Measurements from ENCODE around the gene MTRF1L. TPM values are rescaled to one million over a fixed set of nuclear protein-coding genes. Genes with fewer than 3 reads are reported as not detected.

Gene MTRF1L
- total and polyA plus RNA-seq, 2 of the 8 experiments (the other 6 are each of a cell fraction or from before 2014, with no cell fraction given), result 4.5 to 26.5 TPM

DNA sequence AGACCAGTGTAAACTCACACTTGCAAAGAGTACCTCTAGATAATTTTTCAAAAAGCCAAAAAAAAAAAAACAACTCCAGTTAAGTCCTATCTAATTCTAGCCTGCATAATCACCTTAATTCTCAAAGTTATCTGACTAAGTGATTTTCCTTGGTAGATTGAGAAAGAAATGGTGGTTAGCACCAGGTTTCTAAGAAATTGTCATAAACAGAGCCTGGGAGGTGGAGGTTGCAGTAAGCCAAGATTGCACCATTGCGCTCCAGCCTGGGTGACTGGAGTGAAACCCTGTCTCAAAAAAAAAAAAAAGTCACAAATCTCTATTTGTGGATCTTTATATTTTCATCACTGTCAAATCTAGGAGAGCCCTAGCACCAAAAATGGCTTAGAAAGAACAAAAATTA is 28.6 kb downstream of the MTRF1L start:
- Histone ChIP-seq H2BK120ac (replicated peaks; ENCODE audit: low read depth, low read length) (no peak overlapping the region), H3K23ac (ENCODE audit: insufficient read length) (no peak overlapping the region), H3K79me2 (ENCODE audit: control insufficient read depth in 1 of 2, insufficient read depth in 2 of 2, low read length in 2 of 2) (peaks cover 29 to 67% of the 10 kb centered on the region in 2 experiments), H2AK5ac (ENCODE audit: low read depth, low read length) (no peak overlapping the region), H4K20me1 (replicated peaks in 1 of 2; ENCODE audit: control insufficient read depth in 1 of 2, insufficient read depth in 2 of 2, low read length in 2 of 2) (peaks cover 9 to 27% of the 10 kb centered on the region in 2 experiments), H3K4me2 (ENCODE audit: insufficient read depth in 1 of 2, low read depth in 2 of 2, low read length in 2 of 2) (no peak overlapping the region), H3K9me3 (ENCODE audit: insufficient read depth in 2 of 2, low read depth in 1 of 2, low read length in 1 of 2) (no peaks in the 10 kb centered on the region), H3K14ac (ENCODE audit: insufficient read length) (no peak overlapping the region), H2AFZ (ENCODE audit: low read length) (no peak overlapping the region), H3K79me1 (ENCODE audit: low read depth, low read length) (no peaks in the 10 kb centered on the region), H2BK5ac (ENCODE audit: low read depth, low read length) (no peak overlapping the region), H3K4ac (replicated peaks; ENCODE audit: insufficient read length, low read depth, low read length) (no peak overlapping the region), H3K27ac (ENCODE audit: low read depth, low read length) (no peak overlapping the region), H3K18ac (ENCODE audit: extremely low read depth, low read length) (no peak overlapping the region), H3K4me1 (replicated peaks in 1 of 4; ENCODE audit: control insufficient read depth in 3 of 4, insufficient read depth in 4 of 4, low read length in 3 of 4) (peaks cover 0 to 6% (median 2%) of the 10 kb centered on the region in 4 experiments; a peak in 4 of 7 replicates), H4K5ac (ENCODE audit: insufficient read length, low read depth, low read length) (no peak overlapping the region), H2BK15ac (ENCODE audit: low read length) (no peak overlapping the region), H4K8ac (ENCODE audit: extremely low read depth, insufficient read depth, low read length) (no peak overlapping the region), H3K23me2 (ENCODE audit: low read depth, low read length) (no peaks in the 10 kb centered on the region), H3K36me3 (ENCODE audit: control insufficient read depth in 2 of 4, insufficient read depth in 4 of 4, low read length in 3 of 4) (peaks cover 8 to 90% (median 50%) of the 10 kb centered on the region in 4 experiments), H4K91ac (replicated peaks; ENCODE audit: insufficient read length, low read length) (no peak overlapping the region), H3K9ac (replicated peaks in 1 of 4; ENCODE audit: extremely low read depth in 1 of 4, low read depth in 3 of 4, low read length in 3 of 4) (no peak overlapping the region), H3K56ac (replicated peaks; ENCODE audit: insufficient read length, low read depth, low read length) (no peak overlapping the region), H3K4me3 (ENCODE audit: extremely low read depth in 1 of 4, insufficient read depth in 2 of 4, low read depth in 3 of 4, low read length in 4 of 4) (no peak overlapping the region), H2BK12ac (ENCODE audit: low read depth, low read length) (no peak overlapping the region), H3K27me3 (replicated peaks in 1 of 4; ENCODE audit: control insufficient read depth in 3 of 4, extremely low read depth in 1 of 4, insufficient read depth in 3 of 4, low read length in 3 of 4) (no peaks in the 10 kb centered on the region), H2BK20ac (ENCODE audit: low read length) (no peak overlapping the region)
- POLR2A ChIA-PET (ENCODE audit: partially characterized antibody), result interaction anchor here (1.5 to 2.2 kb wide), 2 partner anchors 9 to 12 kb away, joined by 5 to 13 read pairs; partner anchors contain the start of gene FBXO5
- FAIRE-seq (no peak), DNase-seq (ENCODE audit: low read depth in 1 of 2, low spot score in 2 of 2) (no peak)
- CTCF ChIA-PET (ENCODE audit: partially characterized antibody), result interaction anchor here (1.2 kb wide), 1 partner anchor 26 kb away, joined by 3 read pairs; no protein-coding TSS in a partner anchor
- 93% methylated on average over 1 of the region's 1 CpG; no CpG with 5 or more reads in 1 of the 2 experiments for WGBS, 2 experiments (ENCODE audit: extremely low coverage in 1 of 2, insufficient coverage in 1 of 2, insufficient read length in 1 of 2, insufficient replicate concordance in 2 of 2, low coverage in 1 of 2, low lambda C conversion rate in 2 of 2, missing lambda C conversion rate in 1 of 2)
- TF ChIP-seq KDM4A (IDR thresholded peaks at IDR 0.05; ENCODE audit: low read depth, low read length, severe bottlenecking), result no peak
- no peak for TF ChIP-seq EZH2 (IDR thresholded peaks at IDR 0.05; ENCODE audit: low read depth, low read length, severe bottlenecking)
- no peak for TF ChIP-seq CREB1 (IDR thresholded peaks at IDR 0.05)
- no peak for TF ChIP-seq NANOG (IDR thresholded peaks at IDR 0.05; ENCODE audit: insufficient read depth, low read depth, low read length, poor library complexity, severe bottlenecking)
- TF ChIP-seq SRF (IDR thresholded peaks at IDR 0.05; ENCODE audit: low read depth, low read length), result no peak
- no peak for TF ChIP-seq BRCA1 (IDR thresholded peaks at IDR 0.05; ENCODE audit: low read depth, low read length)
- no peak for TF ChIP-seq ASH2L (IDR thresholded peaks at IDR 0.05; ENCODE audit: low read length)
- no peak for TF ChIP-seq POLR2AphosphoS5 (IDR thresholded peaks at IDR 0.05; ENCODE audit: low read depth, low read length)
- TF ChIP-seq MAFK (IDR thresholded peaks at IDR 0.05; ENCODE audit: low read depth, low read length), result no peak
- TF ChIP-seq EGR1 (IDR thresholded peaks at IDR 0.05; ENCODE audit: borderline replicate concordance, low read depth, low read length), result no peak
- TF ChIP-seq POU5F1 (IDR thresholded peaks at IDR 0.05; ENCODE audit: low read depth, low read length), result no peak
- no peak for TF ChIP-seq HDAC6 (IDR thresholded peaks at IDR 0.05; ENCODE audit: low read depth, low read length)
- no peak for TF ChIP-seq RFX5 (IDR thresholded peaks at IDR 0.05; ENCODE audit: borderline replicate concordance, low read depth, low read length)
- no peak for TF ChIP-seq CBX5 (IDR thresholded peaks at IDR 0.05; ENCODE audit: low read depth, low read length)
- TF ChIP-seq PHF8 (conservative IDR thresholded peaks at IDR 0.05; ENCODE audit: low read depth, low read length), result no peak
- TF ChIP-seq POLR2A (IDR thresholded peaks at IDR 0.05; ENCODE audit: control extremely low read depth in 1 of 2, low read depth in 2 of 2, low read length in 2 of 2), result no peak

Data from H1 (cell line).